Measurements from ENCODE around the gene TMEM127.

TMEM127 gene

GRCh38 chr2:96204836-96205624, 60.8 kb downstream of the TMEM127 start:
- DNase-seq (ENCODE audit: low spot score) = no peak

DNA sequence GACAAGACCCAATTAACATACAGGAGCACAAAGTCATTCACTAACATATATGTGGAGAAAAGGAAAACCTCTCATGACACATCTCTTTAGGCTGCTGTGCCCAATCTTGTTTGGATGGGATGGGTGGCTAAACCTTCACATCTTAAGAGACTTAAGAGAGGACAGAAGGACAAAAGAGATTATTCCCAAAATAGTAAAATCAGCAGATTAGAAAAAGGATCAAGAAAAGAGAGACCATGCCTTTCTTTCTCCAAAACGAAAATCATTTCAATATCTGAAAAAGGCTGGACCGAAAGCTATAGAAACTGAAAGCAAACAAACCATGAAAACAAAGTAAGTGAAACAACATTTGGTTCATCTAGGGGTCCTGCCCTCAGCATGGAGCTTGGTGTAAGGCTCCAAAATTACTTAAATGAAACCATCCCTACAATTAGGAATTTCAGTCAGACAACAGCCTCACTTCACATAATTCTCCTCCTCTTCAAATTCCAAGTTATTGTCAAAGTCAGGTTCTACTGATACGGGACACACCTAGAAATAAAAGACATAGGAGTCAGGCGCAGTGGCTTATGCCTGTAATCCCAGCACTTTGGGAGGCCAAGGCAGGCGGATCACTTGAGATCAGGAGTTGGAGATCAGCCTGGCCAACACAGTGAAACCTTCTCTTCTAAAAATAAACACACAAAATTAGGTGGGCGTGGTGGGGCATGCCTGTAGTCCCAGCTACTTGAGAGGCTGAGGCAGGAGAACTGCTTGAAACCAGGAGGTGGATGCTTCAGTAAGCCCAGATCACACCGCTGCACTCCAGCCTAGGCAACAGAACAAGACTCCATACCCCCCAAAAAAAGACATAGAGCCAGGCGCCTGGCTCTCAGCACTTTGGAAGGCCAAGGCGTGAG, 62.4 kb downstream of the TMEM127 start:
- DNase-seq (ENCODE audit: low spot score) = no peak

GRCh38 chr2:96202152-96202854, 63.5 kb downstream of the TMEM127 start:
- no peak for DNase-seq (ENCODE audit: low spot score)

DNA sequence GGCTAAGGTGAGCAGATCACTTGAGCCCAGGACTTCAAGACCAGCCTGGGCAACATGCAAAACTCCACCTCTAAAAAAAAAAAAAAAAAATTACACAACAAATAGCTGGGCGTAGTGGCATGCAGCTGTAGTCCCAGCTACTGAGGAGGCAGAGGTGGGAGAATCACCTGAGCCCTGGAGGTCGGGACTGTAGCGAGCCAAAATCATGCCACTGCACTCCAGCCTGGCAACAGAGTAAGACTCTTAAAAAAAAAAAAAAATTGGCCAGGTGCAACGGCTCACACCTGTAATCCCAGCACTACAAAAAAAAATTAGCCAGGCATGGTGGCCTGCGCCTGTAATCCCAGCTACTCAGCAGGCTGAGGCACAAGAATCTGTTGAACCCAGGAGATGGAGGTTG, 64.5 kb downstream of the TMEM127 start:
- no peak for DNase-seq (ENCODE audit: low spot score)

GRCh38 chr2:96198921-96199320, 66.9 kb downstream of the TMEM127 start:
- no peak for DNase-seq (ENCODE audit: low spot score)
